HEK293 (cell line): ENCODE results near the gene PLEKHA6.

ENCODE experiments used
- GFI1B ChIP-seq: fragments of 450-650 bp; formaldehyde crosslinking; IDR thresholded peaks from 2 replicates; pipeline ENCODE4 v1.5.1; 2016; ENCODE audit warnings: missing biosample characterization, missing genetic modification characterization
- GLIS2 ChIP-seq: fragments of 450-650 bp; formaldehyde crosslinking; IDR thresholded peaks from 2 replicates; pipeline ENCODE4 v1.5.1; 2016; ENCODE audit warnings: missing biosample characterization, missing genetic modification characterization
- HOXA7 ChIP-seq: sonication (generic); formaldehyde crosslinking; IDR thresholded peaks from 2 replicates; pipeline ENCODE4 v1.8.1; 2022; ENCODE audit warnings: missing genetic modification reagents, borderline replicate concordance
- HOXC10 ChIP-seq: sonication (generic); formaldehyde crosslinking; IDR thresholded peaks from 2 replicates; pipeline ENCODE4 v1.8.1; 2023; ENCODE audit warnings: mild to moderate bottlenecking, missing genetic modification reagents
- KLF1 ChIP-seq: fragments of 450-650 bp; formaldehyde crosslinking; IDR thresholded peaks from 2 replicates; pipeline ENCODE4 v1.5.1; 2016; ENCODE audit warnings: missing biosample characterization, missing genetic modification characterization
- KLF16 ChIP-seq: fragments of 450-650 bp; formaldehyde crosslinking; IDR thresholded peaks from 2 replicates; pipeline ENCODE4 v1.5.1; 2017; ENCODE audit warnings: missing biosample characterization, missing genetic modification characterization
- SCRT1 ChIP-seq: fragments of 450-650 bp; formaldehyde crosslinking; IDR thresholded peaks from 2 replicates; pipeline ENCODE4 v1.5.1; 2016; ENCODE audit warnings: missing biosample characterization, missing genetic modification characterization, borderline replicate concordance
- ZBTB48 ChIP-seq: fragments of 450-650 bp; formaldehyde crosslinking; IDR thresholded peaks from 2 replicates; pipeline ENCODE4 v1.5.1; 2016; ENCODE audit warnings: missing biosample characterization, missing genetic modification characterization
- ZFHX2 ChIP-seq: fragments of 450-650 bp; formaldehyde crosslinking; conservative IDR thresholded peaks from 2 replicates; pipeline ENCODE4 v1.5.1; 2016; ENCODE audit warnings: missing biosample characterization, missing genetic modification characterization
- ZFP37 ChIP-seq: fragments of 450-650 bp; formaldehyde crosslinking; IDR thresholded peaks from 2 replicates; pipeline ENCODE4 v1.5.1; 2016; ENCODE audit warnings: missing biosample characterization, missing genetic modification characterization
- ZNF155 ChIP-seq: fragments of 450-650 bp; formaldehyde crosslinking; IDR thresholded peaks from 2 replicates; pipeline ENCODE4 v1.5.1; 2016; ENCODE audit warnings: missing biosample characterization, missing genetic modification characterization
- ZNF16 ChIP-seq: fragments of 450-650 bp; formaldehyde crosslinking; IDR thresholded peaks from 2 replicates; pipeline ENCODE4 v1.5.1; 2016; ENCODE audit warnings: low read depth, missing biosample characterization, missing genetic modification characterization
- ZNF292 ChIP-seq: fragments of 450-650 bp; formaldehyde crosslinking; IDR thresholded peaks from 2 replicates; pipeline ENCODE4 v1.5.1; 2016; ENCODE audit warnings: low read depth, missing biosample characterization, missing genetic modification characterization, borderline replicate concordance
- ZNF354C ChIP-seq: fragments of 450-650 bp; formaldehyde crosslinking; IDR thresholded peaks from 2 replicates; pipeline ENCODE4 v1.5.1; 2016; ENCODE audit warnings: missing biosample characterization, missing genetic modification characterization, low read depth, borderline replicate concordance
- ZNF366 ChIP-seq: fragments of 450-650 bp; formaldehyde crosslinking; conservative IDR thresholded peaks from 2 replicates; pipeline ENCODE4 v1.5.1; 2016; ENCODE audit warnings: missing biosample characterization, missing genetic modification characterization
- ZNF426 ChIP-seq: fragments of 450-650 bp; formaldehyde crosslinking; IDR thresholded peaks from 2 replicates; pipeline ENCODE4 v1.5.1; 2017; ENCODE audit warnings: missing biosample characterization, missing genetic modification characterization, mild to moderate bottlenecking, inconsistent platforms, moderate library complexity
- ZNF501 ChIP-seq: fragments of 450-650 bp; formaldehyde crosslinking; IDR thresholded peaks from 2 replicates; pipeline ENCODE4 v1.5.1; 2016; ENCODE audit warnings: missing biosample characterization, missing genetic modification characterization
- ZNF561 ChIP-seq: fragments of 450-650 bp; IDR thresholded peaks from 2 replicates; pipeline ENCODE4 v1.5.1; 2018; ENCODE audit warnings: missing biosample characterization, missing genetic modification characterization, borderline replicate concordance
- ZNF621 ChIP-seq: fragments of 450-650 bp; formaldehyde crosslinking; IDR thresholded peaks from 2 replicates; pipeline ENCODE4 v1.5.1; 2017; ENCODE audit warnings: missing biosample characterization, missing genetic modification characterization
- ZNF629 ChIP-seq: fragments of 450-650 bp; formaldehyde crosslinking; IDR thresholded peaks from 2 replicates; pipeline ENCODE4 v1.5.1; 2017; ENCODE audit warnings: missing biosample characterization, missing genetic modification characterization
- ZNF658 ChIP-seq: fragments of 450-650 bp; formaldehyde crosslinking; IDR thresholded peaks from 2 replicates; pipeline ENCODE4; 2016; ENCODE audit warnings: missing biosample characterization, missing genetic modification characterization
- ZNF707 ChIP-seq: fragments of 450-650 bp; formaldehyde crosslinking; IDR thresholded peaks from 2 replicates; pipeline ENCODE4 v1.5.1; 2016; ENCODE audit warnings: missing biosample characterization, missing genetic modification characterization
- ZNF785 ChIP-seq: fragments of 450-650 bp; formaldehyde crosslinking; IDR thresholded peaks from 2 replicates; pipeline ENCODE4 v1.5.1; 2016; ENCODE audit warnings: missing biosample characterization, missing genetic modification characterization
- TF ChIP-seq, protein P1 (sequence below): fragments of 450-650 bp; formaldehyde crosslinking; IDR thresholded peaks from 2 replicates; pipeline ENCODE4 v1.5.1; 2016; ENCODE audit warnings: missing biosample characterization, missing genetic modification characterization
- TF ChIP-seq, protein P2 (sequence below): fragments of 450-650 bp; formaldehyde crosslinking; IDR thresholded peaks from 2 replicates; pipeline ENCODE4 v1.5.1; 2016; ENCODE audit warnings: missing biosample characterization, missing genetic modification characterization
- TF ChIP-seq, protein P3 (sequence below): fragments of 450-650 bp; formaldehyde crosslinking; IDR thresholded peaks from 2 replicates; pipeline ENCODE4 v1.5.1; 2016; ENCODE audit warnings: missing biosample characterization, missing genetic modification characterization
- TF ChIP-seq, protein P4 (sequence below): fragments of 450-650 bp; formaldehyde crosslinking; IDR thresholded peaks from 2 replicates; pipeline ENCODE4 v1.5.1; 2016; ENCODE audit warnings: missing biosample characterization, missing genetic modification characterization
- TF ChIP-seq, protein P5 (sequence below): fragments of 450-650 bp; formaldehyde crosslinking; IDR thresholded peaks from 2 replicates; pipeline ENCODE4 v1.5.1; 2017; ENCODE audit warnings: missing biosample characterization, missing genetic modification characterization
- TF ChIP-seq, protein P6 (sequence below): fragments of 450-650 bp; formaldehyde crosslinking; IDR thresholded peaks from 2 replicates; pipeline ENCODE4; 2016; ENCODE audit warnings: missing biosample characterization, missing genetic modification characterization

Gene PLEKHA6

DNA sequence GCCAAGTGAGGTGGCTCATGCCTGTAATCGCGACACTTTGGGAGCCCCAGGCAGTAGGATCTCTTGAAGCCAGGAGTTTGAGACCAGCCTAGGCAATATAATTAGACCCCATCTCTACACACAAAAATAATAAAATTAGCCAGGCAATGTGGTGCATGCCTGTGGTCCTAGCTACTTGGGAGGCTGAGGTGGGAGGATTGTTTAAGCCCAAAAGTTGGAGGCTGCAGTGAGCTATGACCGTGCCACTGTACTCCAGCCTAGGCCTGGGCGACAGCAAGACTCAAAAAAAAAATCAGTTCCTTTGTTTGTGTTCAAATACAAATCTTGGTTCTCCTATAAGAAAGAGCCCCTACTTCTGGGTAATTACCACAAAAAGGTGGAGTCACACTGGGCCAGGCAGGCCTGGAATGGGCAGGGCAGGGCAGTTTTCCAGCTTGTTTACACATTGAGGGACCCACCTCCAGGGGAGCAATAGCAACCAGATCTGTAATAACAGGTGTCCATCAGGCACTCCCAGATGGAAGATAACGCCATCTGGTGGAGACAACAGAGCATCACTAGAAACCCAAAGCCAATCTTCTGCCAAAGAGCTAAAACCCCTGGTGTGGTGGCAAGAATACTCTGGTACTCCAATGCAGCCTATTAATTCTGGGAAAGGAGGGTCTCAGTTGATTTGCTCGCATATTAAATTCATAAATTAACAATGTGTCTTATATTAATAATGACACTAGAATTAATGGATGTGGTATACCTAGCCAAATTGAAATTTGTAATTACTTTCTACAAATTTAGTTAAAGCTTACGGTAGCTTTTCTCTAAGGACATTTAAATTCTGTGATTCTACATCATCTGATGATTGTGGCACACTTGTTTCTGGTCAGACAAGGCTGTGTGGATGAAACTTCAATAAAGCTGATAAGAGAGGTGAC is 38.7 kb upstream of the PLEKHA6 start (continued):
- TF ChIP-seq, protein P1, sequence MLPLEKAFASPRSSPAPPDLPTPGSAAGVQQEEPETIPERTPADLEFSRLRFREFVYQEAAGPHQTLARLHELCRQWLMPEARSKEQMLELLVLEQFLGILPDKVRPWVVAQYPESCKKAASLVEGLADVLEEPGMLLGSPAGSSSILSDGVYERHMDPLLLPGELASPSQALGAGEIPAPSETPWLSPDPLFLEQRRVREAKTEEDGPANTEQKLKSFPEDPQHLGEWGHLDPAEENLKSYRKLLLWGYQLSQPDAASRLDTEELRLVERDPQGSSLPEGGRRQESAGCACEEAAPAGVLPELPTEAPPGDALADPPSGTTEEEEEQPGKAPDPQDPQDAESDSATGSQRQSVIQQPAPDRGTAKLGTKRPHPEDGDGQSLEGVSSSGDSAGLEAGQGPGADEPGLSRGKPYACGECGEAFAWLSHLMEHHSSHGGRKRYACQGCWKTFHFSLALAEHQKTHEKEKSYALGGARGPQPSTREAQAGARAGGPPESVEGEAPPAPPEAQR, result no peak
- no peak for TF ChIP-seq ZFHX2
- TF ChIP-seq ZNF501, result no peak
- no peak for TF ChIP-seq ZNF561 (tag by site-specific recombination)
- TF ChIP-seq GFI1B, result no peak; the same call in 1 of the 2 replicates
- TF ChIP-seq ZNF292 (tag by site-specific recombination), result no peak
- TF ChIP-seq ZNF621 (tag by site-specific recombination), result no peak
- TF ChIP-seq ZNF426 (tag by site-specific recombination), result no peak
- TF ChIP-seq KLF16 (tag by site-specific recombination), result no peak
- peak; percentile 95 for TF ChIP-seq SCRT1 (tag by site-specific recombination)
- no peak for TF ChIP-seq ZNF658
- no peak for TF ChIP-seq ZFP37
- TF ChIP-seq, protein P2, sequence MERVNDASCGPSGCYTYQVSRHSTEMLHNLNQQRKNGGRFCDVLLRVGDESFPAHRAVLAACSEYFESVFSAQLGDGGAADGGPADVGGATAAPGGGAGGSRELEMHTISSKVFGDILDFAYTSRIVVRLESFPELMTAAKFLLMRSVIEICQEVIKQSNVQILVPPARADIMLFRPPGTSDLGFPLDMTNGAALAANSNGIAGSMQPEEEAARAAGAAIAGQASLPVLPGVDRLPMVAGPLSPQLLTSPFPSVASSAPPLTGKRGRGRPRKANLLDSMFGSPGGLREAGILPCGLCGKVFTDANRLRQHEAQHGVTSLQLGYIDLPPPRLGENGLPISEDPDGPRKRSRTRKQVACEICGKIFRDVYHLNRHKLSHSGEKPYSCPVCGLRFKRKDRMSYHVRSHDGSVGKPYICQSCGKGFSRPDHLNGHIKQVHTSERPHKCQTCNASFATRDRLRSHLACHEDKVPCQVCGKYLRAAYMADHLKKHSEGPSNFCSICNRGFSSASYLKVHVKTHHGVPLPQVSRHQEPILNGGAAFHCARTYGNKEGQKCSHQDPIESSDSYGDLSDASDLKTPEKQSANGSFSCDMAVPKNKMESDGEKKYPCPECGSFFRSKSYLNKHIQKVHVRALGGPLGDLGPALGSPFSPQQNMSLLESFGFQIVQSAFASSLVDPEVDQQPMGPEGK, result peak; percentile 44; the same call in 1 of the 2 replicates
- no peak for TF ChIP-seq HOXA7 (CRISPR knock-in tag)
- TF ChIP-seq, protein P3, sequence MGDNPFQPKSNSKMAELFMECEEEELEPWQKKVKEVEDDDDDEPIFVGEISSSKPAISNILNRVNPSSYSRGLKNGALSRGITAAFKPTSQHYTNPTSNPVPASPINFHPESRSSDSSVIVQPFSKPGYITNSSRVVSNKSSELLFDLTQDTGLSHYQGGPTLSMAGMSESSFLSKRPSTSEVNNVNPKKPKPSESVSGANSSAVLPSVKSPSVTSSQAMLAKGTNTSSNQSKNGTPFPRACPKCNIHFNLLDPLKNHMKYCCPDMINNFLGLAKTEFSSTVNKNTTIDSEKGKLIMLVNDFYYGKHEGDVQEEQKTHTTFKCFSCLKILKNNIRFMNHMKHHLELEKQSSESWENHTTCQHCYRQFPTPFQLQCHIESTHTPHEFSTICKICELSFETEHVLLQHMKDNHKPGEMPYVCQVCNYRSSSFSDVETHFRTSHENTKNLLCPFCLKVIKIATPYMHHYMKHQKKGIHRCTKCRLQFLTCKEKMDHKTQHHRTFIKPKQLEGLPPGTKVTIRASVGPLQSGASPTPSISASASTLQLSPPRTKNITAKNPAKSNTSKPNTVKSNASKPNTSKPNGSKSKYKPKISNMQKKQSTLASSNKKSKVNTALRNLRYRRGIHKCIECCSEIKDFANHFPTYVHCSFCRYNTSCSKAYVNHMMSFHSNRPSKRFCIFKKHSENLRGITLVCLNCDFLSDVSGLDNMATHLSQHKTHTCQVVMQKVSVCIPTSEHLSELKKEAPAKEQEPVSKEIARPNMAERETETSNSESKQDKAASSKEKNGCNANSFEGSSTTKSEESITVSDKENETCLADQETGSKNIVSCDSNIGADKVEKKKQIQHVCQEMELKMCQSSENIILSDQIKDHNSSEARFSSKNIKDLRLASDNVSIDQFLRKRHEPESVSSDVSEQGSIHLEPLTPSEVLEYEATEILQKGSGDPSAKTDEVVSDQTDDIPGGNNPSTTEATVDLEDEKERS, result no peak
- TF ChIP-seq, protein P4, sequence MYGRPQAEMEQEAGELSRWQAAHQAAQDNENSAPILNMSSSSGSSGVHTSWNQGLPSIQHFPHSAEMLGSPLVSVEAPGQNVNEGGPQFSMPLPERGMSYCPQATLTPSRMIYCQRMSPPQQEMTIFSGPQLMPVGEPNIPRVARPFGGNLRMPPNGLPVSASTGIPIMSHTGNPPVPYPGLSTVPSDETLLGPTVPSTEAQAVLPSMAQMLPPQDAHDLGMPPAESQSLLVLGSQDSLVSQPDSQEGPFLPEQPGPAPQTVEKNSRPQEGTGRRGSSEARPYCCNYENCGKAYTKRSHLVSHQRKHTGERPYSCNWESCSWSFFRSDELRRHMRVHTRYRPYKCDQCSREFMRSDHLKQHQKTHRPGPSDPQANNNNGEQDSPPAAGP (tag by site-specific recombination), result peak; percentile 83; the same call in 1 of the 2 replicates
- TF ChIP-seq, protein P5, sequence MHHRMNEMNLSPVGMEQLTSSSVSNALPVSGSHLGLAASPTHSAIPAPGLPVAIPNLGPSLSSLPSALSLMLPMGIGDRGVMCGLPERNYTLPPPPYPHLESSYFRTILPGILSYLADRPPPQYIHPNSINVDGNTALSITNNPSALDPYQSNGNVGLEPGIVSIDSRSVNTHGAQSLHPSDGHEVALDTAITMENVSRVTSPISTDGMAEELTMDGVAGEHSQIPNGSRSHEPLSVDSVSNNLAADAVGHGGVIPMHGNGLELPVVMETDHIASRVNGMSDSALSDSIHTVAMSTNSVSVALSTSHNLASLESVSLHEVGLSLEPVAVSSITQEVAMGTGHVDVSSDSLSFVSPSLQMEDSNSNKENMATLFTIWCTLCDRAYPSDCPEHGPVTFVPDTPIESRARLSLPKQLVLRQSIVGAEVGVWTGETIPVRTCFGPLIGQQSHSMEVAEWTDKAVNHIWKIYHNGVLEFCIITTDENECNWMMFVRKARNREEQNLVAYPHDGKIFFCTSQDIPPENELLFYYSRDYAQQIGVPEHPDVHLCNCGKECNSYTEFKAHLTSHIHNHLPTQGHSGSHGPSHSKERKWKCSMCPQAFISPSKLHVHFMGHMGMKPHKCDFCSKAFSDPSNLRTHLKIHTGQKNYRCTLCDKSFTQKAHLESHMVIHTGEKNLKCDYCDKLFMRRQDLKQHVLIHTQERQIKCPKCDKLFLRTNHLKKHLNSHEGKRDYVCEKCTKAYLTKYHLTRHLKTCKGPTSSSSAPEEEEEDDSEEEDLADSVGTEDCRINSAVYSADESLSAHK (tag by site-specific recombination), result no peak
- TF ChIP-seq HOXC10, result no peak
- TF ChIP-seq, protein P6, sequence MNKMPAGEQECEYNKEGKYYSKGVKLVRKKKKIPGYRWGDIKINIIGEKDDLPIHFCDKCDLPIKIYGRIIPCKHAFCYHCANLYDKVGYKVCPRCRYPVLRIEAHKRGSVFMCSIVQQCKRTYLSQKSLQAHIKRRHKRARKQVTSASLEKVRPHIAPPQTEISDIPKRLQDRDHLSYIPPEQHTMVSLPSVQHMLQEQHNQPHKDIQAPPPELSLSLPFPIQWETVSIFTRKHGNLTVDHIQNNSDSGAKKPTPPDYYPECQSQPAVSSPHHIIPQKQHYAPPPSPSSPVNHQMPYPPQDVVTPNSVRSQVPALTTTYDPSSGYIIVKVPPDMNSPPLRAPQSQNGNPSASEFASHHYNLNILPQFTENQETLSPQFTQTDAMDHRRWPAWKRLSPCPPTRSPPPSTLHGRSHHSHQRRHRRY (tag by site-specific recombination), result no peak
- TF ChIP-seq ZNF16 (tag by site-specific recombination), result no peak
- TF ChIP-seq ZNF366 (tag by site-specific recombination), result no peak
- peak; percentile 46; the same call in 1 of the 2 replicates for TF ChIP-seq ZBTB48
- TF ChIP-seq ZNF155, result no peak
- TF ChIP-seq ZNF785, result no peak
- TF ChIP-seq ZNF707 (tag by site-specific recombination), result no peak
- no peak for TF ChIP-seq GLIS2 (tag by site-specific recombination)
- TF ChIP-seq KLF1, result peak; percentile 78
- TF ChIP-seq ZNF354C (tag by site-specific recombination), result no peak
- no peak for TF ChIP-seq ZNF629 (tag by site-specific recombination)
